HFF-Myc (cell line): Measurements from ENCODE around the gene CDKN2AIPNL.

ENCODE experiments used
- DNase-seq: peaks from one replicate; pipeline ENCODE4 v3.0.0-alpha.2; 2011; ENCODE audit warnings: low read depth; ENCODE audit errors: extremely low read depth
- H3K4me3 ChIP-seq: replicated peaks from 2 replicates; pipeline ENCODE4 v1.5.1; 2011; ENCODE audit warnings: low read depth, mild to moderate bottlenecking, control low read depth, low read length
- TF ChIP-seq, protein P1 (sequence below): IDR thresholded peaks from 2 replicates; pipeline ENCODE4 v1.5.1; 2012; ENCODE audit warnings: mild to moderate bottlenecking, low read depth, low read length, control low read depth; ENCODE audit errors: missing control alignments

The CDKN2AIPNL gene

GRCh38 chr5:134449167-134449566 lies 37.5 kb upstream of the CDKN2AIPNL start:
- H3K4me3 ChIP-seq, result no peak overlapping the region
- TF ChIP-seq, protein P1, sequence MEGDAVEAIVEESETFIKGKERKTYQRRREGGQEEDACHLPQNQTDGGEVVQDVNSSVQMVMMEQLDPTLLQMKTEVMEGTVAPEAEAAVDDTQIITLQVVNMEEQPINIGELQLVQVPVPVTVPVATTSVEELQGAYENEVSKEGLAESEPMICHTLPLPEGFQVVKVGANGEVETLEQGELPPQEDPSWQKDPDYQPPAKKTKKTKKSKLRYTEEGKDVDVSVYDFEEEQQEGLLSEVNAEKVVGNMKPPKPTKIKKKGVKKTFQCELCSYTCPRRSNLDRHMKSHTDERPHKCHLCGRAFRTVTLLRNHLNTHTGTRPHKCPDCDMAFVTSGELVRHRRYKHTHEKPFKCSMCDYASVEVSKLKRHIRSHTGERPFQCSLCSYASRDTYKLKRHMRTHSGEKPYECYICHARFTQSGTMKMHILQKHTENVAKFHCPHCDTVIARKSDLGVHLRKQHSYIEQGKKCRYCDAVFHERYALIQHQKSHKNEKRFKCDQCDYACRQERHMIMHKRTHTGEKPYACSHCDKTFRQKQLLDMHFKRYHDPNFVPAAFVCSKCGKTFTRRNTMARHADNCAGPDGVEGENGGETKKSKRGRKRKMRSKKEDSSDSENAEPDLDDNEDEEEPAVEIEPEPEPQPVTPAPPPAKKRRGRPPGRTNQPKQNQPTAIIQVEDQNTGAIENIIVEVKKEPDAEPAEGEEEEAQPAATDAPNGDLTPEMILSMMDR, result no peak
- DNase-seq, result no peak

GRCh38 chr5:134447815-134448520 lies 36.3 kb upstream of the CDKN2AIPNL start:
- no peak for DNase-seq
- TF ChIP-seq, protein P1, result no peak
- no peak overlapping the region for H3K4me3 ChIP-seq

GRCh38 chr5:134446938-134447337 lies 35.3 kb upstream of the CDKN2AIPNL start:
- TF ChIP-seq, protein P1, result no peak
- no peak for DNase-seq
- no peak overlapping the region for H3K4me3 ChIP-seq

DNA sequence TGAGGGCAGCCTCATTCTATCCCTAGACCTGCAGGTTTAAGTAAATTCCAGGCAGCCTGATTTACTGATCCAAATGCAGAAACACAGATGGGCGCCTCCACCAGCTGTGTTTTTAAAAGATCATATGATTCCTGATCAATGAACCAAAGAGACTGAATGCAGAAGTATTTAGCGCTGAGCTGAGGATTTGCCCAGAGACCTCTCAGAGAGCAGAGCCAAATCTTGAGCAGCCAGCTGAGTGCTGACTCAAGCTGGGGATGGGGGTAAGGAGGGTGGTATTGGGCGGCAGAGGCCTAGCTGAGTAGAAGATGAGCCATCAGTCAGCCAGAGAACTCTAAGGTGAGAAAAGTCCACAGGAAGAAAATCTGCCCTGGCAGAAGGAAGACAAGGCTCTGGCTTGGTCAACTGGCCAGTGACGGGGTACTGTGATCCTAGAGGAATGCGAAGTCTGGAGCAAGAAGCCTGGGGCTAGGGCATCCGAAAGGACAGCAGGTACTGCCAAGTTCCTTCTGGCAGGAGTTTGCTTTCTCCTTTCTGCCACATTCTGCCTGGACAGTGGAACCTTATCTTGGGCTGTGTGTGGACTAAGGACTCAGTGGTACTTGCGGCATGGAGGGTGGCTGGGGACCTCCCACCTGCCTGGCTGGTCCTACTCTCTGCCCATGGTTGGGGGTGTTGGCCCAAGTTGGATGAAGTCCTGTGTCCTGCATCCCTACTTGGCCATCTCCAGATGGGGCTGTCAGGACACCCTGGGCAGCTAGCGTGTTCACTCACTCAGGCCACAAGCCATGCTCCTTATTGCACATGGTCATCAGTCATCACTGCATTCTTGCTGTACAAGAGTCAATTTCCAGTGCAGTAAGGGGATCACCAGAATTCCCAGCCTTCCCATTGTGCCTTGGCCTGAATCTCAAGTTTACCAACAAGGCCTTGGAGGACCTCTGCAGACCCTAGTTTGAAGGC lies 34.5 kb upstream of the CDKN2AIPNL start:
- DNase-seq, result no peak
- TF ChIP-seq, protein P1, result no peak
- H3K4me3 ChIP-seq, result no peak overlapping the region

- no peak overlapping the region for H3K4me3 ChIP-seq
- TF ChIP-seq, protein P1, result no peak
- no peak for DNase-seq
These were observed 33.3 kb upstream of the CDKN2AIPNL start for GRCh38 chr5:134444941-134445471.

DNA sequence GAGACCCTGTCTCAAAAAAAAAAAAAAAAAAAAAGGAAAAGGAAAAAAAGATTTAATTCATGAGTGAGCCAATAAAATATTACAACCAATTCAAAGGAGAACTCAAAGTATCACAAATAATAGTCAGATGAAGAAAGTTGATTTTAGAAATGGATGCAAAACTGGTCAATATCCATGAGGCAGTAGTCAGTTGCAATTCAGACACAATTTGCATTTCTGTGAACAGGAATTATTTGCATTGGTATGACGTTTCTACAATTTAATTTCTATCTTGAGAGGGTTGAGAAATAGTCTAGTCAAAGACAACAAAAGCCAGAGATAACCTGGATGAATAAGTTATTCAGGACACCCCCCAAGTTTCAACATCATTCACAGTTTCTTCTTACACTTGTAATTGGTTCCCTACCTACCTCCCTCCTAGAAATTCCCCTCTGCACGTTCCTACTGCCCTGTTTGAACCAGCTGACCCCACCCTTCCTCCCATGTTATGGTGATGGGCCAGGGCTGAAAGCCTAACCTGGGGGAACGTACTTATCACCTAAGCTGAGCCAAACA lies 28.6 kb upstream of the CDKN2AIPNL start:
- no peak overlapping the region for H3K4me3 ChIP-seq
- no peak for DNase-seq
- TF ChIP-seq, protein P1, result no peak
